ENCODE measurements around the gene NDRG2.

DNA sequence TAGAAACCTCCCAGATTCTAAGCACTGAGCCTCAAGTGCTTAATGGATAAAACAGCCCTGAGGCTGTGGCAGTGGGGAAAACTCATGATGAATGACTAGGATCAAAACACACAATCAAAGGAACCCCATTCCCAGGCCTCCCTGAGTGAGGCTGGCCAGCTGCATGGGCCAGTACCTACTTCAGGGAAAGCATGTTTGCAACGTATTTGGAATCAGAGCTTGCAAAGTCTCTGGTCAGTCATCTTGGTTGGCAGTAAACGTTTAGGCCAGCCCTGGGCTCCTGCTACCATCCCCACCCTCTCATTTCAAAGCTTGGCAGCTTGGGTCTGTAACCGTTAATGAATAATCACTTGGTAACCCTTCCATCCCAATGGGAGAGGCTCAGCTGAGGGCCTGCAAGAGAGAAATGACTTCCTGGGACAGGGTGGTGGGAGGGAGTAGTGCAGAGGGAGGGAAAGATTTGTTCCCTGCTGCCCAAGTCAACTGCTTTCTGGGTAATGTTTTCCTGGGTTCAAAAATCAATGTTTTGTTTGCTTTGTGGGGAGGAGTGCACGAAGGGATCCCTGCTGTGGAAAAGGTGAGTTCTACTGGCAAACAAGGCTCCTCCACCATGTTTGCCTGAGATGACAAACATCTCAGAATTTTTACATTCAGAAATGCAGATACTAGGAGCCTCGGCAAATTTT, 30.7 kb upstream of the NDRG2 start:
- TF ChIP-seq, protein P1, sequence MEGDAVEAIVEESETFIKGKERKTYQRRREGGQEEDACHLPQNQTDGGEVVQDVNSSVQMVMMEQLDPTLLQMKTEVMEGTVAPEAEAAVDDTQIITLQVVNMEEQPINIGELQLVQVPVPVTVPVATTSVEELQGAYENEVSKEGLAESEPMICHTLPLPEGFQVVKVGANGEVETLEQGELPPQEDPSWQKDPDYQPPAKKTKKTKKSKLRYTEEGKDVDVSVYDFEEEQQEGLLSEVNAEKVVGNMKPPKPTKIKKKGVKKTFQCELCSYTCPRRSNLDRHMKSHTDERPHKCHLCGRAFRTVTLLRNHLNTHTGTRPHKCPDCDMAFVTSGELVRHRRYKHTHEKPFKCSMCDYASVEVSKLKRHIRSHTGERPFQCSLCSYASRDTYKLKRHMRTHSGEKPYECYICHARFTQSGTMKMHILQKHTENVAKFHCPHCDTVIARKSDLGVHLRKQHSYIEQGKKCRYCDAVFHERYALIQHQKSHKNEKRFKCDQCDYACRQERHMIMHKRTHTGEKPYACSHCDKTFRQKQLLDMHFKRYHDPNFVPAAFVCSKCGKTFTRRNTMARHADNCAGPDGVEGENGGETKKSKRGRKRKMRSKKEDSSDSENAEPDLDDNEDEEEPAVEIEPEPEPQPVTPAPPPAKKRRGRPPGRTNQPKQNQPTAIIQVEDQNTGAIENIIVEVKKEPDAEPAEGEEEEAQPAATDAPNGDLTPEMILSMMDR (IDR thresholded peaks at IDR 0.05), result no peak
- TF ChIP-seq POLR2A (IDR thresholded peaks at IDR 0.05) (no peak), EP300 (IDR thresholded peaks at IDR 0.05) (no peak), POLR2AphosphoS5 (IDR thresholded peaks at IDR 0.05) (no peak)
